Endothelial cell of umbilical vein (primary cell): ENCODE data around the gene PKMYT1. TPM values are rescaled to one million over a fixed set of nuclear protein-coding genes. Genes with fewer than 3 reads are reported as not detected.

Source experiments
- BruUV-seq: library from RNA; stranded (reverse); fragments of 400-500 nt; replicated peaks from 2 replicates; lab custom pipeline; 2021; lab: Mats Ljungman, UMichigan
- CTCF ChIA-PET: fragments of 300-600, 350-600 bp; sonication (Branson Sonifier 250); formaldehyde crosslinking; loops from one replicate; lab custom pipeline; 2021; ENCODE audit warnings: antibody characterized with exemption, inconsistent platforms; lab: Charles Lee
- POLR2A ChIA-PET: fragments of 300-600, 350-600 bp; sonication (Branson Sonifier 250); formaldehyde crosslinking; loops from one replicate; lab custom pipeline; 2021; ENCODE audit warnings: antibody characterized with exemption, inconsistent platforms; lab: Charles Lee
- DNase-seq: peaks from one replicate; pipeline ENCODE4 v3.0.0-alpha.2; 2011; ENCODE audit warnings: low read depth, low spot score
- FAIRE-seq: peaks from 2 replicates; lab custom pipeline; 2011; peaks lifted over from hg19 to GRCh38; lab: Jason Lieb, UNC
- H2AFZ ChIP-seq: 2 replicates; pipeline ENCODE4 v1.6.0; 2012; ENCODE audit warnings: low read depth, low read length, control low read depth, inconsistent platforms
- H3K27ac ChIP-seq: 2 replicates; pipeline ENCODE4 v1.5.1; 2011; ENCODE audit warnings: low read depth, mild to moderate bottlenecking, control low read depth, low read length, moderate library complexity; ENCODE audit not compliant: insufficient read depth
- H3K27me3 ChIP-seq, 2 experiments: 2 replicates each; pipeline versions ENCODE4 v1.6.0 to v1.6.1; 2011; ENCODE audit warnings: low read length in 2 of 2, mixed read lengths in 1 of 2; ENCODE audit not compliant: control insufficient read depth in 2 of 2, insufficient read depth in 2 of 2
- H3K36me3 ChIP-seq, 2 experiments: 2 replicates in 1 of 2; 3 replicates in 1 of 2; pipeline ENCODE4 v1.5.1; 2011; ENCODE audit warnings: low read length in 2 of 2, mild to moderate bottlenecking in 1 of 2, moderate library complexity in 1 of 2; ENCODE audit not compliant: control insufficient read depth in 2 of 2, insufficient read depth in 2 of 2; ENCODE audit errors: extremely low read depth in 1 of 2
- H3K4me1 ChIP-seq: 3 replicates; pipeline ENCODE4 v1.5.1; 2011; ENCODE audit warnings: mild to moderate bottlenecking, low read length; ENCODE audit not compliant: control insufficient read depth, insufficient read depth; ENCODE audit errors: extremely low read depth
- H3K4me2 ChIP-seq: 2 replicates; pipeline ENCODE4 v1.6.1; 2011; ENCODE audit warnings: low read length, control low read depth, mixed read lengths; ENCODE audit not compliant: insufficient read depth
- H3K4me3 ChIP-seq, 3 experiments: fragments of 200-600 bp in 1 of 3; sonication (generic), shearing (Covaris generic) in 1 of 3; replicated peaks in 1 of 3; 2 replicates each; pipeline ENCODE4 v1.5.1; 2011 to 2016; ENCODE audit warnings: control low read depth in 3 of 3, low read length in 3 of 3, mild to moderate bottlenecking in 2 of 3, inconsistent platforms in 1 of 3, low read depth in 1 of 3, moderate library complexity in 1 of 3; ENCODE audit not compliant: insufficient read depth in 1 of 3
- H3K79me2 ChIP-seq: 2 replicates; pipeline ENCODE4 v1.6.0; 2012; ENCODE audit warnings: low read length, inconsistent platforms; ENCODE audit not compliant: control insufficient read depth, insufficient read depth
- H3K9ac ChIP-seq: replicated peaks from 2 replicates; pipeline ENCODE3; 2011; ENCODE audit warnings: low read length, control low read depth; ENCODE audit not compliant: insufficient read depth; ENCODE audit errors: extremely low read depth
- H3K9me1 ChIP-seq: replicated peaks from 3 replicates; pipeline ENCODE4 v1.6.0; 2011; ENCODE audit warnings: mild to moderate bottlenecking, low read length; ENCODE audit not compliant: control insufficient read depth, insufficient read depth; ENCODE audit errors: extremely low read depth
- H3K9me3 ChIP-seq: replicated peaks from 2 replicates; pipeline ENCODE4 v1.5.1; 2012; ENCODE audit warnings: low read length, inconsistent platforms; ENCODE audit not compliant: control insufficient read depth, insufficient read depth
- H4K20me1 ChIP-seq: replicated peaks from 2 replicates; pipeline ENCODE3; 2011; ENCODE audit warnings: mild to moderate bottlenecking, low read length; ENCODE audit not compliant: control insufficient read depth, insufficient read depth; ENCODE audit errors: extremely low read depth
- EZH2 ChIP-seq: IDR thresholded peaks from 2 replicates; pipeline ENCODE4 v1.6.1; 2012; ENCODE audit warnings: borderline replicate concordance, low read depth, mild to moderate bottlenecking, moderate library complexity, low read length, inconsistent platforms; ENCODE audit not compliant: severe bottlenecking
- FOS ChIP-seq: IDR thresholded peaks from 2 replicates; pipeline ENCODE4 v1.6.1; 2011; ENCODE audit warnings: mild to moderate bottlenecking, low read length, moderate library complexity, borderline replicate concordance; ENCODE audit not compliant: insufficient read depth
- GATA2 ChIP-seq: IDR thresholded peaks from 2 replicates; pipeline ENCODE4 v1.7.0; 2011; ENCODE audit warnings: low read depth, mild to moderate bottlenecking, moderate library complexity, mixed read lengths, low read length; ENCODE audit not compliant: insufficient read length, insufficient read depth
- JUN ChIP-seq: IDR thresholded peaks from 2 replicates; pipeline ENCODE4 v1.6.1; 2011; ENCODE audit warnings: borderline replicate concordance, low read depth; ENCODE audit not compliant: insufficient read length, insufficient read depth
- MYC ChIP-seq: IDR thresholded peaks from one replicate; pipeline ENCODE4 v1.6.1; 2011; ENCODE audit warnings: mild to moderate bottlenecking, low read depth, low read length
- POLR2A ChIP-seq: IDR thresholded peaks from 2 replicates; pipeline ENCODE4 v1.6.1; 2012; ENCODE audit warnings: low read depth, mild to moderate bottlenecking, control low read depth, low read length
- POLR2AphosphoS5 ChIP-seq: IDR thresholded peaks from 2 replicates; pipeline ENCODE4 v1.6.1; 2012; ENCODE audit warnings: low read depth, mild to moderate bottlenecking, control low read depth, low read length, moderate library complexity; ENCODE audit not compliant: insufficient read depth
- dilution Hi-C: fragments of 300-500 bp; cut with MboI; formaldehyde crosslinking; loops from one replicate; pipeline ENCODE4 v1.15.0; 2019; ENCODE audit warnings: low sequenced_read_pairs; ENCODE audit not compliant: extremely low pct_ligation_motif_present
- intact Hi-C: fragments of 100-400 bp; cut with micrococcal nuclease; formaldehyde crosslinking; loops from one replicate; pipeline ENCODE4 v1.10.0; 2022
- polyA plus RNA-seq, 4 experiments: library from polyadenylated mRNA; depleted of rRNA in 3 of 4; stranded (reverse) in 3 of 4; unstranded in 1 of 4; fragments of >200 nt; gene quantifications; 2 replicates each; pipeline versions ENCODE4 v1.2.1 to v1.2.3, GENCODE V29; 2011 to 2012; ENCODE audit warnings: missing spikeins in 1 of 4
- total RNA-seq: library from RNA; stranded (reverse); gene quantifications from 2 replicates; pipeline ENCODE4 v1.2.3, GENCODE V29; 2021
- TF ChIP-seq, protein P1 (sequence below): IDR thresholded peaks from 2 replicates; pipeline ENCODE4 v1.6.1; 2011; ENCODE audit not compliant: insufficient read depth, insufficient read length
- TF ChIP-seq, protein P2 (sequence below), 2 donors: IDR thresholded peaks; 1 replicate in 1 of 2; 2 replicates in 1 of 2; pipeline ENCODE4 v1.5.1; 2011; ENCODE audit warnings: low read length in 2 of 2, mild to moderate bottlenecking in 2 of 2, moderate library complexity in 2 of 2, control low read depth in 1 of 2, inconsistent platforms in 1 of 2, low read depth in 1 of 2; ENCODE audit not compliant: insufficient read depth in 1 of 2; ENCODE audit errors: extremely low read depth in 1 of 2

The PKMYT1 gene
- total and polyA plus RNA-seq, 2 donors (not counting 3 experiments of a cell fraction or from before 2014, with no cell fraction given), result 26.1 to 48.5 TPM

DNA sequence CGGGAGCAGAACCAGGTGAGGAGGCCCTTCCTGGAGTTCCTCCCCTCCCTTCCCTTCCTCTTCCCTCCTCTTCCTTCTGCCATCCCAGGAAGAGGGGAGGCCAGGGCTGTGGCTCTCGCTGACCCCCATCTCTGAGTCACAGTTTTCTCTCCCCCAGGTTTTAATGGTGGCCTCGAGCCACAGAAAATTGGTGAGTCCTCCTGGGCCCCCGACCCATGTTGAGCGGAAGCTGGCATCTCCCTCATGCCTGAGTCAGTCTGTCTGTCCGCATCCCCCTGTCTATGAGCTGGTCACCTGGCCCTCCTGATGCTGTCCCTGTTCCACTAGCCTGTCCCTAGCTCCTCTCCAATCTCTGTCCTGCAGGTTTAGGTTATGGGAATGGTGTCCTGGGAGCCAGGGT is 19.7 kb upstream of the PKMYT1 start:
- Histone ChIP-seq H3K9ac (no peak overlapping the region), H3K4me3 (no peak overlapping the region), H3K9me1 (no peaks in the 10 kb centered on the region), H3K4me2 (no peak overlapping the region), H3K27me3 (no peaks in the 10 kb centered on the region), H3K36me3 (no peaks in the 10 kb centered on the region), H3K27ac (no peak overlapping the region), H4K20me1 (no peaks in the 10 kb centered on the region), H3K9me3 (no peaks in the 10 kb centered on the region), H2AFZ (no peak overlapping the region), H3K79me2 (no peaks in the 10 kb centered on the region), H3K4me1 (peaks cover 2% of the 10 kb centered on the region)
- intact Hi-C loops, result no loop called here
- CTCF ChIA-PET, result interaction anchor here (2.2 to 2.5 kb wide), 2 partner anchors 28 to 32 kb away, joined by 12 to 13 read pairs; no protein-coding TSS in a partner anchor
- TF ChIP-seq, protein P1, sequence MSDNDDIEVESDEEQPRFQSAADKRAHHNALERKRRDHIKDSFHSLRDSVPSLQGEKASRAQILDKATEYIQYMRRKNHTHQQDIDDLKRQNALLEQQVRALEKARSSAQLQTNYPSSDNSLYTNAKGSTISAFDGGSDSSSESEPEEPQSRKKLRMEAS, result no peak
- TF ChIP-seq EZH2 (no peak), MYC (no peak), GATA2 (no peak), FOS (no peak), POLR2AphosphoS5 (no peak), POLR2A (no peak), JUN (no peak)
- TF ChIP-seq, protein P2, sequence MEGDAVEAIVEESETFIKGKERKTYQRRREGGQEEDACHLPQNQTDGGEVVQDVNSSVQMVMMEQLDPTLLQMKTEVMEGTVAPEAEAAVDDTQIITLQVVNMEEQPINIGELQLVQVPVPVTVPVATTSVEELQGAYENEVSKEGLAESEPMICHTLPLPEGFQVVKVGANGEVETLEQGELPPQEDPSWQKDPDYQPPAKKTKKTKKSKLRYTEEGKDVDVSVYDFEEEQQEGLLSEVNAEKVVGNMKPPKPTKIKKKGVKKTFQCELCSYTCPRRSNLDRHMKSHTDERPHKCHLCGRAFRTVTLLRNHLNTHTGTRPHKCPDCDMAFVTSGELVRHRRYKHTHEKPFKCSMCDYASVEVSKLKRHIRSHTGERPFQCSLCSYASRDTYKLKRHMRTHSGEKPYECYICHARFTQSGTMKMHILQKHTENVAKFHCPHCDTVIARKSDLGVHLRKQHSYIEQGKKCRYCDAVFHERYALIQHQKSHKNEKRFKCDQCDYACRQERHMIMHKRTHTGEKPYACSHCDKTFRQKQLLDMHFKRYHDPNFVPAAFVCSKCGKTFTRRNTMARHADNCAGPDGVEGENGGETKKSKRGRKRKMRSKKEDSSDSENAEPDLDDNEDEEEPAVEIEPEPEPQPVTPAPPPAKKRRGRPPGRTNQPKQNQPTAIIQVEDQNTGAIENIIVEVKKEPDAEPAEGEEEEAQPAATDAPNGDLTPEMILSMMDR (IDR thresholded peaks at IDR 0.05; ENCODE audit: extremely low read depth in 1 of 2, insufficient read depth in 1 of 2, low read depth in 1 of 2, low read length in 2 of 2), result no peak
- dilution Hi-C loops, result no loop called here
- FAIRE-seq (no peak), DNase-seq (no peak)
- POLR2A ChIA-PET, result interaction anchor here (0.5 kb wide), 1 partner anchor 48 kb away, joined by 3 read pairs; no protein-coding TSS in a partner anchor
- BruUV-seq, result no TSS peak
